AG20443 (cell line): ENCODE data around the gene HES6.

Experiments
- DNase-seq: peaks from one replicate; pipeline ENCODE4 v3.0.0; 2012; ENCODE audit warnings: low spot score, mixed read lengths

HES6 gene

GRCh38 chr2:238254095-238254723, 14.4 kb upstream of the HES6 start:
- DNase-seq, result no peak

- DNase-seq, result no peak
These were observed 13.2 kb upstream of the HES6 start for GRCh38 chr2:238252766-238253630.

DNA sequence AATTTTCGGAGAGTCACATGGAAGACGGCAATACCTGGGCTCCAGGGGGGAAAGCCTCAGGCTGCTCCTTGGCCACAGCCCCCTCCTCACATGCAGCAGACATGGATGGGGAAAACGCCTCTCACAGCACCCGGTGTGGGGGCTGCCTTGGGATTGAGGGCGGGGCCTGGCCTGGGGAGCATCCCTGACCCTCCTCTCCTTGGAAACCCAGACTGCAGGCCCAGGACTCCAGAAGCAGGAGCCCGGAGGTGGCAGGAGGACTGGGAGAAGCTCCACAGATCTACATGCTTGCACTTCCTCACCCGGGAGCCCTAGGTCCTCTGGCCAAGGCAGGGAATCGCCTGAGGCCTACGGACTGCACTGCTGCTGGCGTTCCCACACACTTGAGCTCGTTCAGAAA, 12.1 kb upstream of the HES6 start:
- no peak for DNase-seq

GRCh38 chr2:238251331-238251730, 11.5 kb upstream of the HES6 start:
- no peak for DNase-seq

GRCh38 chr2:238250896-238251295, 11.1 kb upstream of the HES6 start:
- DNase-seq, result no peak

- no peak for DNase-seq
These were observed 8.1 kb upstream of the HES6 start for GRCh38 chr2:238247841-238248453.

GRCh38 chr2:238247002-238247822, 7.4 kb upstream of the HES6 start:
- DNase-seq, result no peak

GRCh38 chr2:238244151-238244550, 4.3 kb upstream of the HES6 start:
- DNase-seq, result no peak

- DNase-seq, result no peak
These were observed 3.7 kb upstream of the HES6 start for GRCh38 chr2:238243496-238244076.

GRCh38 chr2:238242731-238243495, 3.1 kb upstream of the HES6 start:
- no peak for DNase-seq

DNA sequence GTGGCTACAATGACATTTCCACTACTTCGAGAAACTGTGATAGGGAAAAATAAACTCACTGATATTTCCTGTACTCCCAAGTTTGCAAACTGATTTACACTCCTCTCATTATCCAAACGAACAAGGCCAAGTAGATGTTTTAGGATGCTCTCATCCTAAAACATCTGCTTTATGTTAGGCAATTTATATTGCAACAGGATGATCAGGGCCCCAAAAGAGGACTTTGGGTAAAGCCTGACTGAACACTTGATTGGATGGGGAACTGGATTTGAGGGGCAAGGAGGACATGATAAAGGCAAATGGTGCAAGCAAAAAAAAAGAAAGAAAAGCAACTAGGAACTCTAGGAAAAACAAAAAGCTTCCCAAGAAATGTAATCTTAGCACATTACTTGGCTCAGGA, 2.1 kb upstream of the HES6 start:
- DNase-seq, result no peak

DNA sequence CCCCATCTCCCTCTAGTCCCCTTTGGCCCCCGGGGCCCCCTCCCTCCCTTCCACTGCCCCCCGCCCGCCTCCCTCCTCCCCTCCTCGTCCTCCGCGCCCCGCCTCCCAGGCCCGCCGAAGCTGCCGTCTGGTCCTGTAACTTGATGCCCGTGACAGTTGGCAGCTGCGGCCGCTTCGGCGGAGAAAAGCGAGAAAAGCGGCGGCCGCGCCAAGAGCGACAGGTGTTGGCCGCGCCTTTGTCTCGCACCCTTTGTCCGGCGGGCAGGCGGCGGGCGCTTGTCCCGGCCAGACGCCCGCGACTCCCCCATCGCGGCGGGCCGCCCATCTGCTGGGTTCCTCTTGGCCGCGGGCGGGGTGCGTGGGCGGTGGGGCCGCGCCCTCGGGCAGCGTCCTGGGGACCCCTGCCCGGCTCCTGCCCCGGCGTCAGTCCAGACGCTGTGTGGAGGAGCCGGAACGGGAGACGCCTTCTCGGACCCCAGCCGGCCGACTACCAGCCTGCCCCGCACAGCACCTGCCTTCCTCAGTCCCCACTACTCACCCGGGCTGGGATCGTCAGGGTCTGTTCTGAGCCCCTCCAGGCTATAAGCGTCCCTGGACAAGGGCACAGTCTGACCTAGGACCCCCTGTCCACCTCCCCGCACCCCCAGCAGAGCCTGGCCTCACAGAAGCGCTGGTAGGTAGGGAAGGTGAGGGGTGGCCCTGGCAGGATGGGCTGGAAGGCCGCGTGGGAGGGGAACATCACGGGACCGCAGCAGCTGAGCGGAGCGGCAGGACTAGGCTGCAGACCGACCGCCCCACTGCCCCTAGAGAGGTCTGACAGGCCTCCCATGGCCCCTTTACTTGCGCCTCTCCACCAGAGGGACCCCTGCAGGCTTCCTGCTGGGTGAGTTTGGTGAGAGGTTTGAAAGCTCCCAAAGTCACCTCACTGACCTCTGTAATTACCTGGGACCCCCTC, 1.2 kb upstream of the HES6 start:
- peak; percentile 41 for DNase-seq

DNA sequence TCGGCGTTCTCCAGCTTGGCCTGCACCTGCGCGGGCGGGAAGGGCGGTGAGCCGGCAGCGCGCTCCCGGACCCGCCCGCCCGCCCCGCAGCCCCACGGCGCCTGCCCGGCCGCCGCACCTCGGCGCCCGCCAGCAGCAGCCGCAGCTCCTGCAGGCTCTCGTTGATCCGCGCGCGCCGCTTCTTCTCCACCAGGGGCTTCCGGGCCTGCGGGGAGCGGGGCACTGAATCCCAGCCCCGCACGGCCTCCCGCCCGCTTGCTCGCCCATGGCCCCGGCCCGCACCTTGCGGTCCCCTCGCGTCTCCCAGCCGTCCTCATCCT, 335 bp downstream of the HES6 start:
- DNase-seq, result peak; percentile 29

- DNase-seq, result no peak
These were observed 884 bp downstream of the HES6 start for GRCh38 chr2:238238766-238239542.

DNA sequence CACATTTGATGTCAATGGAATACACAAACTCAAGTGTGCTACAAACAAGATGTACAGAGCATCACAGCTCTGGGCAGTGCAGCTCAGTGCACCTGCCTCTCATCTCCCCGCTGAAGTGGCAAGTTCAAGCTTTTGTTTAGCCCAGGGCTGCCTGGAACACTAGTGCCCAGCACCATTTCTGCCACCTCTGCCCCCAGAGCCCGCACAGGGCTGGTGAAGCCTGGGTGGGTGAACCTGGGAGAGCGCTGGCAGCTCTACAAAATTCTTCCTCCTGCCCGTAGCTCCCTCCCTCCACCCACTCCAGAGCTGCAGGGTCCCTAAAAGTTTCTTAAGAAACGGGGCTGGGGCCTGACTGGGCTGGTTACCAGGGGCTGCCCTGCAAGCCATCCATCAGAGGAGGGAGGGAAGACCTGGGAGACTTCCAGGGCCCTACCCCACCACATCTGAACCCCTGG, 1.5 kb downstream of the HES6 start:
- no peak for DNase-seq

GRCh38 chr2:238237431-238238135, 2.3 kb downstream of the HES6 start:
- no peak for DNase-seq

DNA sequence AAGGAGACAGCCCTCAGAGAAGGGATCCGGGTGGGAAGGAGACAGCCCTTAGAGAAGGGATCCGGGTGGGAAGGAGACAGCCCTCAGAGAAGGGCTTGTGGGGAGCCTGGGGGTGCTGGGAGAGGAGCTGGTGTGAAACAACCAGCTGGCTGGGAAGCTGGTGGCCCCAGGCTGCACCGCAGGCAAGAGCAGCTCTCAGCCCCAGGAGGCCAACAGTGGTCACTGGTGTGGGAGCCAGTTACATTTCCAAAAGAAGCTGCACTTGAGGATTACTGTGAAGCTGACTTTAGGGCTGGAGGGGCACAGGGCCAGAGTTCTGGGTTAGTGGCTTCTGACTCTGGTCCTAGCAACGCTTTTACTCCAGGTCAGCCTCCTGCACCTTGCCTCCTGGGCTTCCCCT, 3.3 kb downstream of the HES6 start:
- no peak for DNase-seq

- no peak for DNase-seq
These were observed 4.0 kb downstream of the HES6 start for GRCh38 chr2:238235856-238236255.

- DNase-seq, result peak; percentile 56
These were observed 4.5 kb downstream of the HES6 start for GRCh38 chr2:238235331-238235732.
